Nephron progenitor cell (in vitro differentiated cells): ENCODE measurements around the gene HNRNPR.

Experiments
- DNase-seq: peaks from one replicate; pipeline ENCODE4 v3.0.0; 2021
- H3K27ac Mint-ChIP-seq: 2 replicates; pipeline ENCODE4 v1.8.0; 2021; ENCODE audit warnings: mild to moderate bottlenecking, moderate library complexity, mixed read lengths
- H3K27me3 Mint-ChIP-seq: 2 replicates; pipeline ENCODE4 v1.8.0; 2021; ENCODE audit warnings: mild to moderate bottlenecking, low read depth, mixed read lengths; ENCODE audit not compliant: poor library complexity
- H3K36me3 Mint-ChIP-seq: 2 replicates; pipeline ENCODE4 v1.8.0; 2021; ENCODE audit warnings: low read depth, mixed read lengths
- H3K4me1 Mint-ChIP-seq: 2 replicates; pipeline ENCODE4 v1.8.0; 2021; ENCODE audit warnings: mixed read lengths
- H3K4me3 Mint-ChIP-seq: 2 replicates; pipeline ENCODE4 v1.8.0; 2021; ENCODE audit warnings: mild to moderate bottlenecking, moderate library complexity, mixed read lengths
- H3K9me3 Mint-ChIP-seq: 2 replicates; pipeline ENCODE4 v1.8.0; 2021; ENCODE audit warnings: mild to moderate bottlenecking, moderate library complexity, mixed read lengths
- CTCF ChIP-seq: fragments of 200-600 bp; sonication (generic); IDR thresholded peaks from 2 replicates; pipeline ENCODE4 v1.5.0; 2021; ENCODE audit warnings: antibody characterized with exemption

The HNRNPR gene

GRCh38 chr1:23354245-23354644, 10.2 kb upstream of the HNRNPR start:
- no peak overlapping the region for H3K27ac Mint-ChIP-seq
- peaks cover 65% of the 10 kb centered on the region for H3K27me3 Mint-ChIP-seq
- no peak overlapping the region for H3K4me3 Mint-ChIP-seq
- H3K36me3 Mint-ChIP-seq, result peaks cover 24% of the 10 kb centered on the region
- peaks cover 37% of the 10 kb centered on the region for H3K9me3 Mint-ChIP-seq
- no peak for TF ChIP-seq CTCF
- H3K4me1 Mint-ChIP-seq, result no peaks in the 10 kb centered on the region
- no peak for DNase-seq

- Mint-ChIP-seq H3K36me3 (peaks cover 6% of the 10 kb centered on the region), H3K9me3 (peaks cover 23% of the 10 kb centered on the region), H3K27ac (no peak overlapping the region), H3K4me1 (no peaks in the 10 kb centered on the region), H3K27me3 (peaks cover 62% of the 10 kb centered on the region), H3K4me3 (no peak overlapping the region)
- TF ChIP-seq CTCF, result no peak
- DNase-seq, result no peak
Observed at GRCh38 chr1:23352096-23352695, 8.1 kb upstream of the HNRNPR start.

- Mint-ChIP-seq H3K4me3 (no peak overlapping the region), H3K27me3 (peaks cover 17% of the 10 kb centered on the region), H3K36me3 (peaks cover 10% of the 10 kb centered on the region), H3K9me3 (peaks cover 16% of the 10 kb centered on the region), H3K4me1 (peaks cover 26% of the 10 kb centered on the region), H3K27ac (no peak overlapping the region)
- TF ChIP-seq CTCF, result no peak
- no peak for DNase-seq
Observed at GRCh38 chr1:23345920-23346319, 1.8 kb upstream of the HNRNPR start.

GRCh38 chr1:23344987-23345472, 946 bp upstream of the HNRNPR start:
- Mint-ChIP-seq H3K27ac (peak overlapping the region; percentile 99), H3K27me3 (peaks cover 11% of the 10 kb centered on the region), H3K36me3 (peaks cover 18% of the 10 kb centered on the region), H3K4me1 (peaks cover 35% of the 10 kb centered on the region), H3K4me3 (peak overlapping the region; percentile 90), H3K9me3 (peaks cover 14% of the 10 kb centered on the region)
- no peak for DNase-seq
- no peak for TF ChIP-seq CTCF

GRCh38 chr1:23343221-23344110, 618 bp downstream of the HNRNPR start:
- Mint-ChIP-seq H3K27me3 (peaks cover 4% of the 10 kb centered on the region), H3K36me3 (peaks cover 33% of the 10 kb centered on the region), H3K4me3 (peak overlapping the region; percentile 90), H3K4me1 (peaks cover 47% of the 10 kb centered on the region), H3K9me3 (peaks cover 24% of the 10 kb centered on the region), H3K27ac (peak overlapping the region; percentile 99)
- no peak for TF ChIP-seq CTCF
- DNase-seq, result peak; percentile 61
